Measurements from ENCODE around the gene CYP39A1. TPM values are rescaled to one million over a fixed set of nuclear protein-coding genes. Genes with fewer than 3 reads are reported as not detected.

CYP39A1 gene
- total RNA-seq, 1 donor = 0.63 TPM

GRCh38 chr6:46511320-46511719 lies 141.3 kb downstream of the CYP39A1 start:
- no peak for DNase-seq (ENCODE audit: low read depth)
- no peak for TF ChIP-seq CTCF (IDR thresholded peaks at IDR 0.05; ENCODE audit: insufficient read depth, low read length)
- no peak overlapping the region for H3K4me3 ChIP-seq (ENCODE audit: low read depth, low read length)

GRCh38 chr6:46510651-46511050 lies 142.0 kb downstream of the CYP39A1 start:
- no peak for TF ChIP-seq CTCF (IDR thresholded peaks at IDR 0.05; ENCODE audit: insufficient read depth, low read length)
- DNase-seq (ENCODE audit: low read depth) = peak; percentile 77
- no peak overlapping the region for H3K4me3 ChIP-seq (ENCODE audit: low read depth, low read length)

GRCh38 chr6:46509981-46510510 lies 142.6 kb downstream of the CYP39A1 start:
- TF ChIP-seq CTCF (IDR thresholded peaks at IDR 0.05; ENCODE audit: insufficient read depth, low read length) = no peak
- H3K4me3 ChIP-seq (ENCODE audit: low read depth, low read length) = no peak overlapping the region
- no peak for DNase-seq (ENCODE audit: low read depth)

GRCh38 chr6:46509063-46509462 lies 143.6 kb downstream of the CYP39A1 start:
- TF ChIP-seq CTCF (IDR thresholded peaks at IDR 0.05; ENCODE audit: insufficient read depth, low read length) = no peak
- H3K4me3 ChIP-seq (ENCODE audit: low read depth, low read length) = no peak overlapping the region
- DNase-seq (ENCODE audit: low read depth) = no peak

- DNase-seq (ENCODE audit: low read depth) = no peak
- H3K4me3 ChIP-seq (ENCODE audit: low read depth, low read length) = no peak overlapping the region
- TF ChIP-seq CTCF (IDR thresholded peaks at IDR 0.05; ENCODE audit: insufficient read depth, low read length) = no peak
These were observed 145.2 kb downstream of the CYP39A1 start for GRCh38 chr6:46507426-46507825.

- no peak for DNase-seq (ENCODE audit: low read depth)
- H3K4me3 ChIP-seq (ENCODE audit: low read depth, low read length) = no peak overlapping the region
- TF ChIP-seq CTCF (IDR thresholded peaks at IDR 0.05; ENCODE audit: insufficient read depth, low read length) = no peak
These were observed 146.7 kb downstream of the CYP39A1 start for GRCh38 chr6:46505693-46506512.
